ENCODE measurements around the gene CHMP5. TPM values are rescaled to one million over a fixed set of nuclear protein-coding genes. Genes with fewer than 3 reads are reported as not detected.

Gene CHMP5
- total RNA-seq, 1 donor from 2014 or later: 108 TPM

GRCh38 chr9:33255014-33255413, 9.8 kb upstream of the CHMP5 start:
- DNase-seq (ENCODE audit: low read depth) (no peak), FAIRE-seq (no peak)
- Histone ChIP-seq H3K4me3 (ENCODE audit: insufficient read depth, low read depth, low read length) (no peak overlapping the region), H2AFZ (ENCODE audit: low read depth, low read length) (no peak overlapping the region), H3K36me3 (ENCODE audit: insufficient read depth, low read length) (peaks cover 51% of the 10 kb centered on the region), H4K20me1 (ENCODE audit: insufficient read depth, low read length) (peaks cover 5% of the 10 kb centered on the region), H3K4me1 (ENCODE audit: insufficient read depth, low read length) (no peaks in the 10 kb centered on the region), H3K9ac (ENCODE audit: low read length) (no peak overlapping the region), H3K79me2 (ENCODE audit: insufficient read depth, low read length) (no peaks in the 10 kb centered on the region), H3K9me3 (ENCODE audit: insufficient read depth, low read depth, low read length) (no peaks in the 10 kb centered on the region), H3K27me3 (ENCODE audit: insufficient read depth, low read length) (no peaks in the 10 kb centered on the region), H3K4me2 (ENCODE audit: low read length) (no peak overlapping the region), H3K27ac (ENCODE audit: low read depth, low read length) (no peak overlapping the region)
- Mint-ChIP-seq H3K27me3 (ENCODE audit: low read depth, unreplicated experiment) (no peaks in the 10 kb centered on the region), H3K27ac (ENCODE audit: unreplicated experiment) (no peak overlapping the region), H3K4me1 (ENCODE audit: low read depth, unreplicated experiment) (peaks cover 9% of the 10 kb centered on the region), H3K9me3 (ENCODE audit: unreplicated experiment) (peaks cover 2% of the 10 kb centered on the region), H3K4me3 (ENCODE audit: unreplicated experiment) (no peak overlapping the region), H3K36me3 (ENCODE audit: low read depth, unreplicated experiment) (peaks cover 9% of the 10 kb centered on the region)
- no peak for TF ChIP-seq EZH2 (IDR thresholded peaks at IDR 0.05; ENCODE audit: insufficient read depth, low read length)
- TF ChIP-seq, protein P1, sequence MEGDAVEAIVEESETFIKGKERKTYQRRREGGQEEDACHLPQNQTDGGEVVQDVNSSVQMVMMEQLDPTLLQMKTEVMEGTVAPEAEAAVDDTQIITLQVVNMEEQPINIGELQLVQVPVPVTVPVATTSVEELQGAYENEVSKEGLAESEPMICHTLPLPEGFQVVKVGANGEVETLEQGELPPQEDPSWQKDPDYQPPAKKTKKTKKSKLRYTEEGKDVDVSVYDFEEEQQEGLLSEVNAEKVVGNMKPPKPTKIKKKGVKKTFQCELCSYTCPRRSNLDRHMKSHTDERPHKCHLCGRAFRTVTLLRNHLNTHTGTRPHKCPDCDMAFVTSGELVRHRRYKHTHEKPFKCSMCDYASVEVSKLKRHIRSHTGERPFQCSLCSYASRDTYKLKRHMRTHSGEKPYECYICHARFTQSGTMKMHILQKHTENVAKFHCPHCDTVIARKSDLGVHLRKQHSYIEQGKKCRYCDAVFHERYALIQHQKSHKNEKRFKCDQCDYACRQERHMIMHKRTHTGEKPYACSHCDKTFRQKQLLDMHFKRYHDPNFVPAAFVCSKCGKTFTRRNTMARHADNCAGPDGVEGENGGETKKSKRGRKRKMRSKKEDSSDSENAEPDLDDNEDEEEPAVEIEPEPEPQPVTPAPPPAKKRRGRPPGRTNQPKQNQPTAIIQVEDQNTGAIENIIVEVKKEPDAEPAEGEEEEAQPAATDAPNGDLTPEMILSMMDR (IDR thresholded peaks at IDR 0.05; ENCODE audit: insufficient read depth, low read depth, low read length): no peak

DNA sequence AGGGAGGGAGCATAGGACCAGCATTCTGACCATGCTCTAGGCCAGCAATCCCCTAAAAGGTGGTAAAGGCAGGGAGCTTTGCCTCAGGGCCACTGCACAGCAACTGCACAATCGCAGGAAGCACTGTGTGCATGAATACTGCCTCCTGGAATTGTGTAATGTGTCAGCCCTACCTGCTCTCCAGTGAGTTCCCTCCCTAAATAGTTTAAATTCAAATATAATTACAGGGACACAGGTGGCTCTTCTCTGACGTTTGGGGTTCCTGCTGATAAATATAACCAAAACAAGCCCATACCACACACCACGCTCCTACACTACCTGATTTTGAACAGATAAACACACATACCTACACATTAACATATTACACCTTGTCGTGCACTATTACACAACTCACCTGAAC, 9.4 kb upstream of the CHMP5 start:
- H3K9me3 ChIP-seq (ENCODE audit: insufficient read depth, low read depth, low read length): no peaks in the 10 kb centered on the region
- peaks cover 55% of the 10 kb centered on the region for H3K36me3 ChIP-seq (ENCODE audit: insufficient read depth, low read length)
- H3K4me3 ChIP-seq (ENCODE audit: insufficient read depth, low read depth, low read length): no peak overlapping the region
- no peaks in the 10 kb centered on the region for H3K27me3 ChIP-seq (ENCODE audit: insufficient read depth, low read length)
- Mint-ChIP-seq H3K4me3 (ENCODE audit: unreplicated experiment) (no peak overlapping the region), H3K27me3 (ENCODE audit: low read depth, unreplicated experiment) (no peaks in the 10 kb centered on the region), H3K9me3 (ENCODE audit: unreplicated experiment) (peaks cover 2% of the 10 kb centered on the region), H3K27ac (ENCODE audit: unreplicated experiment) (no peak overlapping the region), H3K36me3 (ENCODE audit: low read depth, unreplicated experiment) (peaks cover 9% of the 10 kb centered on the region), H3K4me1 (ENCODE audit: low read depth, unreplicated experiment) (peaks cover 6% of the 10 kb centered on the region)
- FAIRE-seq (no peak), DNase-seq (ENCODE audit: low read depth) (no peak)
- H2AFZ ChIP-seq (ENCODE audit: low read depth, low read length): no peak overlapping the region
- no peak overlapping the region for H3K9ac ChIP-seq (ENCODE audit: low read length)
- H4K20me1 ChIP-seq (ENCODE audit: insufficient read depth, low read length): peaks cover 5% of the 10 kb centered on the region
- H3K79me2 ChIP-seq (ENCODE audit: insufficient read depth, low read length): no peaks in the 10 kb centered on the region
- TF ChIP-seq EZH2 (IDR thresholded peaks at IDR 0.05; ENCODE audit: insufficient read depth, low read length): no peak
- TF ChIP-seq, protein P1 (IDR thresholded peaks at IDR 0.05; ENCODE audit: insufficient read depth, low read depth, low read length): no peak
- H3K4me2 ChIP-seq (ENCODE audit: low read length): no peak overlapping the region
- H3K27ac ChIP-seq (ENCODE audit: low read depth, low read length): no peak overlapping the region
- no peaks in the 10 kb centered on the region for H3K4me1 ChIP-seq (ENCODE audit: insufficient read depth, low read length)

DNA sequence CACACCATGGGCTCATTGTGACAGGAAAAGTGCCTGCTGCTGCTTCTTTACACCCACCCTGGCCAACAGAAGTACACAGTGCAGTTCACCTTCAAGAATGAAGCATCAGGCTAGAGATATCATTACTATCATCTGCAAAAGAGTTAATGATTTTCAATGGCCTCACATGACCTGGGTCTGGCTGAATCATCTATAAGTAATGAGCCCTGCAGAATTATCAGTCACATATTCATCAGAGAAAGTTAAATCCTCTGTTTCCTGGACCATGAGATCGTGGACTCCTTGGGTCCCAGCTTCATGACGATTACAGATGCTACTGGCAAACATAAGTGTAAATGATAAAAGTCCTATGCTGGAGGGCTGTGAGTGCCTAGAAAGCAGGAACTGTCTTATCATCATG, 8.6 kb upstream of the CHMP5 start:
- no peaks in the 10 kb centered on the region for H3K27me3 ChIP-seq (ENCODE audit: insufficient read depth, low read length)
- no peak overlapping the region for H3K27ac ChIP-seq (ENCODE audit: low read depth, low read length)
- H4K20me1 ChIP-seq (ENCODE audit: insufficient read depth, low read length): peaks cover 5% of the 10 kb centered on the region
- TF ChIP-seq, protein P1 (IDR thresholded peaks at IDR 0.05; ENCODE audit: insufficient read depth, low read depth, low read length): no peak
- TF ChIP-seq EZH2 (IDR thresholded peaks at IDR 0.05; ENCODE audit: insufficient read depth, low read length): no peak
- Mint-ChIP-seq H3K4me3 (ENCODE audit: unreplicated experiment) (no peak overlapping the region), H3K9me3 (ENCODE audit: unreplicated experiment) (peaks cover 2% of the 10 kb centered on the region), H3K27me3 (ENCODE audit: low read depth, unreplicated experiment) (no peaks in the 10 kb centered on the region), H3K4me1 (ENCODE audit: low read depth, unreplicated experiment) (no peaks in the 10 kb centered on the region), H3K27ac (ENCODE audit: unreplicated experiment) (no peak overlapping the region), H3K36me3 (ENCODE audit: low read depth, unreplicated experiment) (peaks cover 9% of the 10 kb centered on the region)
- peaks cover 62% of the 10 kb centered on the region for H3K36me3 ChIP-seq (ENCODE audit: insufficient read depth, low read length)
- no peak overlapping the region for H3K4me2 ChIP-seq (ENCODE audit: low read length)
- H3K4me3 ChIP-seq (ENCODE audit: insufficient read depth, low read depth, low read length): no peak overlapping the region
- no peak overlapping the region for H2AFZ ChIP-seq (ENCODE audit: low read depth, low read length)
- FAIRE-seq: no peak
- no peaks in the 10 kb centered on the region for H3K79me2 ChIP-seq (ENCODE audit: insufficient read depth, low read length)
- no peak for DNase-seq (ENCODE audit: low read depth)
- no peak overlapping the region for H3K9ac ChIP-seq (ENCODE audit: low read length)
- H3K4me1 ChIP-seq (ENCODE audit: insufficient read depth, low read length): no peaks in the 10 kb centered on the region
- no peaks in the 10 kb centered on the region for H3K9me3 ChIP-seq (ENCODE audit: insufficient read depth, low read depth, low read length)

All from astrocyte (in vitro differentiated cells and primary cell).